Measurements from ENCODE around the gene ANTXRL. TPM values are rescaled to one million over a fixed set of nuclear protein-coding genes. Genes with fewer than 3 reads are reported as not detected.
A peak's percentile ranks its signal among the peaks of the same experiment; 100 is the strongest.
"Not testable (repeated sequence)": the region's sequence is repeated elsewhere in the genome, so short reads cannot be mapped to it uniquely, and the experiment has no call there.

Gene ANTXRL
- total RNA-seq, 2 donors from 2014 or later = not detected

DNA sequence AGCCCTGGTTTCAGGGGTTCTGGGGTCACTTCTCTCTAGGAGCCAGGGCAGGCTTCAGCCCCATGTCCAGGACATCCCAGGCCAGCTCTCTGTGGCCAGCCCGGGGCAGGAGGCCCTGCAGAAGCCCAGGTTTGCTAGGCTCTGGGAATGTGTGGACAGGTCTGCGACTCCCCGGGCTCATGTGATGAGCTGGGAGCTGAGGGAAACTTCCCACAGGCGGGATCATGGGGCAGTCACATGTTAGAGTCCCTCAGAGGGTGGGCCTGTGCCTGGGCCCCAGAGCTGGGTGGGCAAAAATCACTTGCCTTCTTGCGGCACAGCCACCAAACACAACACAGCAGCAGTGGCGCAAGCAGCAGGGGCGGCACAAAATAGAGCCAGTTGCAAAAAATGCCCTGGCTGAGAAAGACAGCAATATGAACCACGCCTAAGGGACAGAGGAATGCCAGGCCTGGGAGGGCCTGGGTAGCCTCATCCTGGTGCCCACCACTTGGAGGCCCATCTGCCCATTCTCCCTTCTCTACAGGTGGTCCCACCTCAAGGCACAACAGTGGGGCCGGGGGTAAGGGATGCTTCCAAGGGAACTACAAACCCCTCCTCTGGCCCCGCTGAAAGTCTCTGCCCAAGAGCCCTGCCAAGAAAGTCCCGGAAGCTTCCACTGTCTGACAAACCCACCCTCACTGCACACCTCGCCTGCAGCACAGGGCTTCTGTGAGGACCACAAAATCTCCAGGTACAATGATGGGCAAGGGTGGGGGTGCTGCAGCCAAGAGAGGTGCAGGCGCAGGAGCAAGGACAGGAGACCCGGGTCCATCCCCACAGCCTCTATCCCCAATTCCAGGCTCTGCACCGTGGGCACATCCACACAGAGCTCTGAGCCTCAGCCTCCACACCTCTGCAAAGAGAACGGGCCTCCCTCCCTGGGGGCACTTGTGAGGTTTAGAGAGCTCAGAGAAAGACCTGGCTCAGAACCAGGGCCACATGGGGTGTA is 34.6 kb upstream of the ANTXRL start:
- Mint-ChIP-seq H3K36me3 (no peaks in the 10 kb centered on the region), H3K9me3 (no peaks in the 10 kb centered on the region), H3K27ac (peak overlapping the region; percentile 44 to 84)
- DNase-seq (ENCODE audit: low spot score in 2 of 2) (no peak), ATAC-seq (no peak)

DNA sequence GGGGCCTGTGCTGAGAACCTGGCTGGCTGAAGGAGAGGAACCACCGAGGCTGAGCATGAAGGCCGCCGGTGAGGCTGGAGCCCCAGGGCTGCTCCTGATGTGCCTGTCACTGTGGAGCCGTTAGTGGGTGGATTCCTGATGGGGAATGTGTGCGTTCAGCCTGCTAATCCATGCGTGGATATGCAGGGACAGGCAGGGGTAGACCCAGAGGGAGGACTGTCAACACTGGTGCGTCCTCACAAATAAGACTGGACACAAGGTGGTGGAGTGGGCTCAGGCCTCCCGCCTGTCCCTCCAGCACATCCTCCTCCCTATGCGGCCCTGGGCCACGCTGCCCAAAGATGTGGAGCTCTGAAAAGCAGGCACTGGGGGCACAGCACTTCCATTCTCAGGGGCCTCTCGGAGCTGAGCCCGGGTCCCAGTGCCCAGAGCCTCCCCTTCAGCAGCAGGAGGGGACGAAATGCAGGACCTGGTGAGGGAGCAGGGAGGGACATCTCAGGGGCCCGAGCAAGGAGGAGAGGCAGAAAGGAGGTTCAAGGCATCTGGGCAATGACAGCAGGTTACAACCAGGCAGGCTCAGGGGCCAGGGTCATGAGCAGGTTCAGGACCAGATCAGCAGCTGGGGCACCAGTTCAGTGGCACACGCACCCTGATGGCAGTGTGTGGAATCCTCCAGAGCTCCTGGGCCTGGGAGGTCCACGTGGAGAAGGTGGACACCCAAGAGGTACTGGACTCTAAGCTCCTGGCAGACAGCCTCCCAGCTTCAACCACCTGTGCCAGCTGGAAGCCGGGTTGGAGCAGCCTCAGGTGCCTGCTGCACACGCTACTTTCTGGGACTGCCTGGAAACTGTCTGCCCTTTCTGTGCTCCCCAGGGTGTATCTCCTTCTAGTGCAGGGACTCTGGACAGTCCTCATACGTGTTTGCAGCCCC is 33.5 kb upstream of the ANTXRL start:
- DNase-seq (ENCODE audit: low spot score in 2 of 2) (no peak), ATAC-seq (no peak)
- Mint-ChIP-seq H3K27ac (no peak overlapping the region), H3K36me3 (no peaks in the 10 kb centered on the region), H3K9me3 (no peaks in the 10 kb centered on the region)

DNA sequence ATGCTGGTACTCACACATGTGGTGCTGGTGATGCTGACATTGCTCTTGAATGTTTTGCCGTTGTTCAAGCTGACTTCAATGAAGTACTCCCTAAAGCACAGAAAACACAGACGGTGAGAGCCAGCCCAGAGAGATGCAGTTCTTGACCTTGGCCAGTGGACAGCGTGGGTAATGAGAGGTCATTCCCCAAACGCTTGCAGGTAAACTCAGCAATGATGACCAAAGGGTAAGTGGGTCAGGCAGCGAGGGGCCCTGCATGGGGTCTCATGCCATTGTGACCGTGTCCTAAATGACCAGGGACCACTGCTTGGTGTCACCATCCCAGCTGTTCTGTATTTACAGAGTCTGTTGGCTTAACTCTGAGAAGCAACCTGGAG is 32.8 kb upstream of the ANTXRL start:
- DNase-seq (ENCODE audit: low spot score in 2 of 2) (no peak), ATAC-seq (no peak)
- no peak overlapping the region for H3K27ac Mint-ChIP-seq
- H3K36me3 Mint-ChIP-seq = no peaks in the 10 kb centered on the region
- no peaks in the 10 kb centered on the region for H3K9me3 Mint-ChIP-seq

DNA sequence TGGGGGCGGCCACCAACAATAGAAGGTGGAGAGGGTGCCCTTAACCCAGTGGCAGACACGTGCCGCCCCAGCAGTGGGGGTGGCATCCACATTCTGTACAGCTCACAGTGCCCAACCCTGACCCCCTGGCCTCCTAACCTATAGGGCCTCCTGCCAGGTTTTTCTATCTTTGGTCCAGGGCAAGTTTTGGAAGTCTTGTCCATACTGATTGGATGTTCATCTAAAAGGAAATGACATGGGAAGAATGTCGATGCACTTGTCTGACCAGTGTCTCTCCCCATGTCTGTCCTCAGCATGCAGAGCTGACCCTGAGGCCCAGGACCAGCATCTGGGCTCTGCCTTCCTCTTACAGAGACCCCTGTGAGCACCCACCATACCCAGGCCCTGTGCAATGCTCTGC is 32.3 kb upstream of the ANTXRL start:
- ATAC-seq (no peak), DNase-seq (ENCODE audit: low spot score in 2 of 2) (no peak)
- H3K27ac Mint-ChIP-seq = peak overlapping the region in 1 of 2 donors; percentile 55
- H3K36me3 Mint-ChIP-seq = no peaks in the 10 kb centered on the region
- H3K9me3 Mint-ChIP-seq = no peaks in the 10 kb centered on the region

DNA sequence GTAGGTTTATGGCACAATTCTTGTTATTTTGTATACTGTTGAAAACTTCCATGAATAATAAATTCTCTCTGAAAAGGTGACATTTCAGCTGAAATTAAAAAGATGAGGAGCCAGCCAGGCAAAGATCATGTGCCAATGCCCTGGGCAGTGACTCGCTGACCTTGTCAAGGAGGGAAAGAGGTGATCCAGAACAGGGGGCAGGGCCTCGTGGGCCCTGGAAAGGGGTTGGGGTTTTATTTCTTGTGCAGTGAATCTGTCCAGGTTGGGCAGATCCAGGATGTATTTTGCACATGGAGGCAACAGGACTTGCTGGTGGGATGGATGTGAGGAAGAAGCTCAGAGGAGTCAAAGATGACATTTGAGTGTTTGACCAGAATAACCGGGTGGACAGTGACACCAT is 31.6 kb upstream of the ANTXRL start:
- DNase-seq (ENCODE audit: low spot score in 2 of 2); ATAC-seq; H3K9me3 Mint-ChIP-seq; H3K36me3 Mint-ChIP-seq: not testable (repeated sequence)
- H3K27ac Mint-ChIP-seq = peak overlapping the region; percentile 29 to 55

DNA sequence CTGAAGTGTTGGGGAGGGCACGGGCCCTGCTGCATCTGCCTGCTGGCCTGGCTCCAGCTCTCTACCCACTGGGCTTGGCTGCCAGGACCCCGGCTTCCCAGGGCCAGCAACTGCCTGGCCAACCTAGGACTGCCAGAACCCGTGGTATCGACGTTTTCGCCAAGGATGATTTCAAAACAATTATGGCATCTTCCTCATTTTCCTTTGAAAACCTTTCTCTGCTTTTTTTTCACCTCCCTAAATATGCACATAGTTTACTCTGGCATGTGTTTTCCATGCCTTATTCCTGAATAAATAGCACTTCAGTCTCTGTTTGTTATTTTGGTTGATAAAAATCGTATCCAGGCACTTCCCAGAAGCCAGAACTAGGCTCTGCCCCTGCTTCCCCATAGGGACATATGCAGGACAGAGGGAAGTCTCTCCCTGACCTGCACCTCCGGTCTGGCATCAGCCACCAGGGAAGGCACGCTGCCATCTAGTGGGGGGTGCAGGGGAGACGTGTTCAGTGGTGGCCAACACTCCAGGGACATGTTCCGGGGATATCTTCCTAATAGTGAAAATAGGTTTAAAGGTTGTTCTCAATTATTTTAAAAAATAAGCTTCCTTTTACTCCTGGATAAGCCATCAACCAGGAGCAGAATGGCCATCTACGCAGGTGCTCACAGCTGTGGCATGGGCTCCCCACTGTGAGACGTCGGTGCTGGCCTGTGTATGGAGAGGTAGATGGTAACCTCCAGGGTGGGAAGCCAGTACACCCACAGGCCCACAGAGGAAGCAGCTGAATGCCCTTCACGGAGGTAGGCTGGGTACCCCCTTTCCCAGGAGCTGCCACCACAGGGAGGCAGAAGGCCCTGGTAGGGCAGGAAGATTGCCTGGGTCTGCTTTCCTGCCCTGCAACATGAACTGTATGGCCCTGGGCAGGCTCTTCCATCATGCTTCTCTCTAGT is 30.7 kb upstream of the ANTXRL start:
- ATAC-seq = peak; percentile 61 to 92
- H3K9me3 Mint-ChIP-seq = no peaks in the 10 kb centered on the region
- peak in 1 of 2 donors; percentile 61 for DNase-seq (ENCODE audit: low spot score in 2 of 2)
- no peaks in the 10 kb centered on the region for H3K36me3 Mint-ChIP-seq
- H3K27ac Mint-ChIP-seq = peak overlapping the region; percentile 68 to 81

DNA sequence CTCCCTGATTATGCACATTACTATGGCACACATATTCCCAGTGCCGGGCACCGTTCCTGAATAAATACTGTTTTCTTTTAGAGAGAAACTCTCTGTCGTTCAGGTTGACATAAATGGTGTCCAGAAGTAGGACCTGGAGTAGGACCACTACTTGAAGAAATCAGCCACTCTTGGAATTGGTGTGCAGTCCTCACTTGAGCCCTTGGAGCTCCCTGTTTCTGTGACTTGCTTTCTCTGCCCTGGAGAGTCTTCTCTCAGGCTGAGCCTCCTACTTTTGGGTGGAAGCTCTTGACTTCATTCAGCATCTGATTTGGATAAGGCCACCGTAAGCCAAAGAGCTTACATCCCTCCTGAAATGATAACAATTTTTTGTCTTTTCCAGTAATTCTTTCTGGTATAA is 29.7 kb upstream of the ANTXRL start:
- Mint-ChIP-seq H3K9me3 (no peaks in the 10 kb centered on the region), H3K27ac (no peak overlapping the region), H3K36me3 (peaks cover 0 to 8% of the 10 kb centered on the region in 2 donors)
- DNase-seq (ENCODE audit: low spot score in 2 of 2) = no peak
- no peak for ATAC-seq

DNA sequence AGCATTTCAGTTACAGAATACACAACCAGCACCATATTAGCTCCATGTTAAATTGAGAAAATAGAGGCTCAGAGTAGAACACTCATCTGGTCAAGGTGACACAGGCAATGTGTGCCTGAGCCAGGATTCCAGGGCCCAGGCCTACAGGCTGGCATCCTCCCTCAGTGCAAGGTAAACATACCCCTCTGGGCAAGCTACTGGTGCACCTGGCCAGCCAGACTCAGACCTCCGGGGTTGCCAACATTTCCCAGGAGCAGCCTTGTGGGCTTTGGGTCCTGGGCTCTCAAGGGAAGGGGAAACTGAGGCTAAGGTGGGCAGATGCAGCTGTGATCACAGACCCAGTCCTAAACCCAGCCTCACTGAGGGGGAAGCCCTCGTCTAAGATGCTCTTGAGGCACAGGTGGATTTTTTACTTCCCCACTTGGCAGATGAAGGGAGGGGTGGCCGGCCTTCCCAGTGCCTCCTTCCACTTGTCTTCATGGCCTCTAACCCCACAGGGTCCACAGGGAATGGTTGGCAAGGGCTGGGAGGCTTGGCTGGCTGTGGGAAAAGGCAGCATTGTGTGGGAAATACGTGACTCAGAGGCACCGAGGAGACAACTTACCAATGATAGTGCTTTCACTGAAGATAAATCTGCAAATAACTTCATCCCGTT is 23.8 kb upstream of the ANTXRL start:
- DNase-seq (ENCODE audit: low spot score in 2 of 2); H3K9me3 Mint-ChIP-seq; H3K36me3 Mint-ChIP-seq; ATAC-seq; H3K27ac Mint-ChIP-seq: not testable (repeated sequence)

DNA sequence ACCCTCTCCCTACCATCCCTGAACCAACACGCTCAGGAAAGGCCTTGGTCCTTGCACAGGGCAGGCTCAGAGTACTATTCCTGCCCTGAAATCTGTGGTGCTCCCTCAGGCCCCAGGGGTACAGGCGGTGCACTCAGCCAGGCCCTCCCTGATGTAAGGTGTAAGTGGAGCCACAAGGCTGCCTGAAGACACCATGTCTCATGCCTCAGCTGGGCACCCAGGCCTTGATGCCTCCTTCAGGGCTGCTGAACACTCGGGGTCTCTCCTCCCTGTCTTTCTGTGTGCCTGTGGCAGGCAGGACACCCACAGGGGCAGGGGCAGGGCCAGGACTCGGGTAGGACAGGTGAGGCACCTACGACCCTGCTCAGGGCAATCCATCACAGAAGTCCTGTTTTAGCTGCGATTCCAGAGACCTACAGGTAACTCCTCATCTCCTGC is 22.9 kb upstream of the ANTXRL start:
- ATAC-seq (no peak), DNase-seq (ENCODE audit: low spot score in 2 of 2) (no peak)
- peak overlapping the region in 1 of 2 donors; percentile 62 for H3K27ac Mint-ChIP-seq
- no peaks in the 10 kb centered on the region for H3K9me3 Mint-ChIP-seq
- peaks cover 0 to 8% of the 10 kb centered on the region in 2 donors for H3K36me3 Mint-ChIP-seq

DNA sequence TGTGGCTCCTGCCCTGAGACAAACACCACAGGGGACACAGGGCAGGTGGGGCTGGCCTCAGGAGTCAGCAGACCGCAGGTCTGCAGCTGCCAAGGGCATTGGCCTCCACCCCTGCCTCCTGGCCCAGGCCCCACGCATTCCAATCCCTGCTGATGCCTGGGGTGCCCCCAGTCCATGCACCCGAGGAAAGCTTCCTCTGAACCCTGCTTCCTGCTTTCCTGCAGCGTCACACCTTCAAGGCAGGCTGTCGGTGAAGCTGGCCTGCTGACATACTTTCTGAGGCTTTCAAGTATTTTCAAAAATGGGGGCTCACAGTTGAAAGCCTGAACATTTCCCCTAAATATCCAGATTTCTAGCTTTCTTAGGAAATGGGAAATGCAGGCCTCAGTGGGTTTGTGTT is 22.5 kb upstream of the ANTXRL start:
- Mint-ChIP-seq H3K9me3 (no peaks in the 10 kb centered on the region), H3K36me3 (peaks cover 0 to 8% of the 10 kb centered on the region in 2 donors), H3K27ac (peak overlapping the region in 1 of 2 donors; percentile 62)
- ATAC-seq (no peak), DNase-seq (ENCODE audit: low spot score in 2 of 2) (no peak)

DNA sequence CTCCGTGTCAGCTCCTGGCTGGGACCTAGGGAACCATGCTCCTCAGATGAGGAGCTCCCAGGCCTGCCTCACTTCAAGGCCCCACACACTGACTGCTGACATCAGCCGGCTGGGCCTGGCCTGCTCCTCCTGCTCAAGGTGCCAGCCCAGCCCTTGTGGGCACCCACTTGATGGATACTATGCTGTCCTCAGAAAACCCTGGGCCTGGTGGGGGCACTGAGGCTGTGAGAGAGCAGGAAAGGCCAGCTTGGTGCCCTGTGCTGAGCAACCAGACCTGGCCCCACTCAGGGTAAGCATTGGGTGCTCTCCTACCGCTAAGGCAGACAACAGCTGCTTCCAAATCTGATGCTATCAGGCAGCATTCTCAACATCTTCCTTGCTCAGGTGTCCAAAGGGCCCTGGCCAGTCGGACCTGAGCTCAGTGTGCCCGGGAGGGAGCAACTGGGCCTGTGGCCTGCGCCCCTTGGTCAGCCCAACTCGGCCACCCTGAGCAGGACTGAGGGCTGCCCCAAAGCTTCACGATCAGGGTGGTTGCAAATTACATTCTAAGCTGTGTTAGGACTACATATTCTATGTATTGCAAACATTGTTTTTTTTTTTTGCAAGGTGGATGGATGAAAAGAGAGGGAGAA is 21.9 kb upstream of the ANTXRL start:
- no peak for ATAC-seq
- no peak for DNase-seq (ENCODE audit: low spot score in 2 of 2)
- peaks cover 0 to 8% of the 10 kb centered on the region in 2 donors for H3K36me3 Mint-ChIP-seq
- H3K27ac Mint-ChIP-seq = peak overlapping the region; percentile 33 to 62
- no peaks in the 10 kb centered on the region for H3K9me3 Mint-ChIP-seq

DNA sequence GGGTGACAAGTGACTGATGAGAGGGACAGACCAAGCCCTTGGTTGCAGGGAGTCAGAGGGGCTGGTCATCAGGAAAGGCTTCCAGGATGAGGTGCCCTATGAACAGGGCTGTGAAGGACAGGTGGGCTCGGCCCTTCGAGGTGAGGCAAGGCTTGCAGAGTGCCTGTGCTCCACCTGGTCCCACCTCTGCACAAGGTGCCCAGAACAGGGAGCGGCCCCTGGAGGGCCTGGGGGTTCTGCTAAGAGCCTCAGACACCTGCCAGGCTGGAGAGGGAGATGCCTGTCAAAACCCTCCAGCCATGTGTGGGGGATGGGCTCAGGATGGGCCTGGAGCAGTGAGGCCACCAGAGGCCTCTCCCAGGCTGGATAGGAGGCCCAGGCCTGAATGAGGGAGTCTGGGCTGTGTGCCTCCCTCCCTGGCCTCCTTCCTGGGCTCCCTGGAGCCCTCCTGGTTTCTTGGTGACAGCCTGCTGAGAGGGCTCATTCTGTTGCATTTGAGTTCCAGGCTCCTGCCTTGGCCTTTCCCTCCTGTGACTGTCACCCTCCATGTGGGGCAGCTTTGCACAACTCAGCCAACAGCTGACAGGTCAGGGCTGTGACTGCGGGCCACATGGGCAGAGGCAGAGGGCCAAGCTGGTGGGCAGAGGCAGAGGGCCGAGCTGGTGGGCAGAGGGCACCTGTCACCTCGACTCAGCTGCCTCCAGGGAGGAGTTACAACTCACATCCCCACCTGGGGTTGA is 21.1 kb upstream of the ANTXRL start:
- H3K9me3 Mint-ChIP-seq; DNase-seq (ENCODE audit: low spot score in 2 of 2); ATAC-seq; H3K36me3 Mint-ChIP-seq: not testable (repeated sequence)
- peak overlapping the region in 1 of 2 donors; percentile 62 for H3K27ac Mint-ChIP-seq

DNA sequence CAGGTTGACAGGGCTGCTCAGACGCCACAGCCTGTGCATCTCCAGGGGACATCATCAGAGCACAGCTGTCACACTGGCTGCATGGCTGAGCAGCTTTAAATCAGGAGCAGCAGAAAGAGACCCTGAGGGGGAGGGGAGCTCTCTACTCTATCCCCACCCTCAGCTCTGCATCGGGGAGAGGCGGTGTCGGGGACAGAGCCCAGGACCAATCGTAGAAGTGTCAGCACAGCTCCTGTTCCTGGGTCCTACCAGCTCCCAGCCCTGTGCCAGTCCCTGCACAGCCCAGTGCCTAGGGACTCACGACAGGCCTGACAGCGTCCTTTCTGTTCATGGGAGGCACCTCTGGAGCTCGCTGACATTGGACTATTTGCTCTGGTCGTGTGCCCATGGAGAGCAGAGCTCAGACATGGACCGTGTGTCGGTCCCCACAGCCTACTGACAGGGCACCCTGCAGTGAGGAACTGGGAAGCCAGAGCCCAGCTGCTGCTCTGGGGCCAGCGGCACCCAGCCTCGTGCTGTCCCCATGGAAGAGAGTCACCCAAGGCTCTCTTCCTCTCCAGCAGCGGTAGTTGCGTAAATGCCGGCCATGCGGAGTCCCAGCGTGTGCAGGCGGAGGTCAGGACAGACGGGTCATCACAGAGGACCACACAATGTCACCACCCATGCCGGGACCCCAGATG is 20.4 kb upstream of the ANTXRL start:
- ATAC-seq = no peak

More for the DNA sequence above, 20.4 kb upstream of the ANTXRL start:
- Mint-ChIP-seq H3K36me3 (peaks cover 0 to 5% of the 10 kb centered on the region in 2 donors), H3K9me3 (no peaks in the 10 kb centered on the region), H3K27ac (no peak overlapping the region)
- DNase-seq (ENCODE audit: low spot score in 2 of 2) = no peak
